ENCODE results near the gene CDH15. TPM values are rescaled to one million over a fixed set of nuclear protein-coding genes. Genes with fewer than 3 reads are reported as not detected.

Gene CDH15
- total RNA-seq, 1 donor from 2014 or later, result 0.18 TPM

DNA sequence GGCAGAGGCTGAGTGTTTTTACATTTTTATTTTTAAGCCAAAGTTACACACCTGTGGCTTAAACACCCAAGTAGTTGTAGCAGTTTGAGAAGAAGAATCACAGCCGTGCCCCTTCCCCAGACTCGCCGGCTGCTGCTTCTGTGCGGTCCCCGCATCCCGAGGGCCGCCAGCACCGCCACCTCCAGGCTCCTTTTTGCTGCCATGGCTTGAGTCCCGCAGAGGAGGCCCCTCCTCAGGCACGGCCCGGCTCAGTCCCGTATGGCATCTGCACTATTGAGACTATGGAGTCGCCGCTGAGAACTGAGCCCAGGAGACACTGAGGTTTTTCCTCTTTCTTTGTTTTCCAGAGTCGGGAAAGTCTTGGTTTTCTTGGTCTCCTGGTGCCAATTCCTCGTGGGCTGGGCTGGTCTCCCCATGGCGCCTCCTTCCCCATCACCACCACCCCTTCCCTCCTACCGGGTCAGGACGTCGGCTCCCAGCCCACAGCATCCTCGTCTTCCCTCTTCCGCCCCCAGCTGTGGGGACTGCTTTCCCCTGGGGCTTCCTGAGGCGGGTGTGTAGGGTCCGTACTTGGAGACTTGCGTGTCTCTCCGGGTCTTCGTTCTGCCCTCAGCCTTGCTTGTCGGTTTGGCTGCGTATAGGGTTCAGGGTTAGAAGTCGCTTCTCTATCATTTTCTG is 32.6 kb upstream of the CDH15 start:
- Mint-ChIP-seq H3K36me3 (ENCODE audit: low read depth, unreplicated experiment) (peaks cover 16% of the 10 kb centered on the region), H3K27ac (ENCODE audit: unreplicated experiment) (no peak overlapping the region), H3K27me3 (ENCODE audit: low read depth, unreplicated experiment) (no peaks in the 10 kb centered on the region), H3K4me1 (ENCODE audit: low read depth, unreplicated experiment) (no peaks in the 10 kb centered on the region), H3K4me3 (ENCODE audit: unreplicated experiment) (no peak overlapping the region), H3K9me3 (ENCODE audit: unreplicated experiment) (no peaks in the 10 kb centered on the region)
- TF ChIP-seq CTCF (IDR thresholded peaks at IDR 0.05; ENCODE audit: insufficient read depth, low read depth, low read length) (no peak), EZH2 (IDR thresholded peaks at IDR 0.05; ENCODE audit: insufficient read depth, low read length) (no peak)
- Histone ChIP-seq H3K9ac (ENCODE audit: low read length) (no peak overlapping the region), H3K4me3 (ENCODE audit: insufficient read depth, low read depth, low read length) (no peak overlapping the region), H3K27me3 (ENCODE audit: insufficient read depth, low read length) (no peaks in the 10 kb centered on the region), H3K79me2 (ENCODE audit: insufficient read depth, low read length) (no peaks in the 10 kb centered on the region), H3K4me1 (ENCODE audit: insufficient read depth, low read length) (no peaks in the 10 kb centered on the region), H3K36me3 (ENCODE audit: insufficient read depth, low read length) (no peaks in the 10 kb centered on the region), H4K20me1 (ENCODE audit: insufficient read depth, low read length) (peaks cover 6% of the 10 kb centered on the region), H2AFZ (ENCODE audit: low read depth, low read length) (no peak overlapping the region), H3K27ac (ENCODE audit: low read depth, low read length) (no peak overlapping the region), H3K9me3 (ENCODE audit: insufficient read depth, low read depth, low read length) (no peaks in the 10 kb centered on the region), H3K4me2 (ENCODE audit: low read length) (no peak overlapping the region)
- DNase-seq (ENCODE audit: low read depth), result no peak
- no peak for FAIRE-seq

GRCh38 chr16:89139907-89140361 is 31.6 kb upstream of the CDH15 start:
- Histone ChIP-seq H3K36me3 (ENCODE audit: insufficient read depth, low read length) (no peaks in the 10 kb centered on the region), H4K20me1 (ENCODE audit: insufficient read depth, low read length) (peaks cover 6% of the 10 kb centered on the region), H3K4me1 (ENCODE audit: insufficient read depth, low read length) (no peaks in the 10 kb centered on the region), H3K79me2 (ENCODE audit: insufficient read depth, low read length) (no peaks in the 10 kb centered on the region), H3K4me3 (ENCODE audit: insufficient read depth, low read depth, low read length) (no peak overlapping the region), H3K9me3 (ENCODE audit: insufficient read depth, low read depth, low read length) (no peaks in the 10 kb centered on the region), H3K27ac (ENCODE audit: low read depth, low read length) (no peak overlapping the region), H3K4me2 (ENCODE audit: low read length) (no peak overlapping the region), H3K9ac (ENCODE audit: low read length) (no peak overlapping the region), H3K27me3 (ENCODE audit: insufficient read depth, low read length) (no peaks in the 10 kb centered on the region), H2AFZ (ENCODE audit: low read depth, low read length) (no peak overlapping the region)
- no peak for DNase-seq (ENCODE audit: low read depth)
- no peak for FAIRE-seq
- Mint-ChIP-seq H3K4me1 (ENCODE audit: low read depth, unreplicated experiment) (no peaks in the 10 kb centered on the region), H3K36me3 (ENCODE audit: low read depth, unreplicated experiment) (peaks cover 9% of the 10 kb centered on the region), H3K9me3 (ENCODE audit: unreplicated experiment) (no peaks in the 10 kb centered on the region), H3K27me3 (ENCODE audit: low read depth, unreplicated experiment) (no peaks in the 10 kb centered on the region), H3K27ac (ENCODE audit: unreplicated experiment) (no peak overlapping the region), H3K4me3 (ENCODE audit: unreplicated experiment) (no peak overlapping the region)
- TF ChIP-seq EZH2 (IDR thresholded peaks at IDR 0.05; ENCODE audit: insufficient read depth, low read length) (no peak), CTCF (IDR thresholded peaks at IDR 0.05; ENCODE audit: insufficient read depth, low read depth, low read length) (no peak)

DNA sequence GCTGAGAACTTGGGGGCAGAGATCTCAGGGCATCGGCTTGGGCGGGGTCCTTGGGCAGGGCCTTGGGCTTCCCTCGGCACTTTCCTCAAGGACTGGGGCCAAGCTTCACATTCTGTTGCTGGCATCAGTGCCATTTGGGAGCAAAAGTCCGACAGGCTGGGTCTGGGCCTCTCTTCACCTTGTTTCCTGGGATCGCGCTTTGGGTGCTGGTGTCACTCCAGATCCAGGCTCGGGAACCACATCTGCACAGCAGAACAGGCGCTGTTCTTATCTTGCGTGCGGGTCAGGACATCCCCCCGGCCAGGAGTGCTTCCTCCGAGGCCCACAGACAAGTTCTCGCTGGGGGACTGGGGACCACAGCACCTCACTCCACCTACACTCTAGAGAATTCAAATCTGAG is 31.1 kb upstream of the CDH15 start:
- Histone ChIP-seq H4K20me1 (ENCODE audit: insufficient read depth, low read length) (peaks cover 6% of the 10 kb centered on the region), H3K79me2 (ENCODE audit: insufficient read depth, low read length) (no peaks in the 10 kb centered on the region), H3K4me1 (ENCODE audit: insufficient read depth, low read length) (no peaks in the 10 kb centered on the region), H3K4me2 (ENCODE audit: low read length) (no peak overlapping the region), H3K27me3 (ENCODE audit: insufficient read depth, low read length) (no peaks in the 10 kb centered on the region), H3K9ac (ENCODE audit: low read length) (no peak overlapping the region), H3K27ac (ENCODE audit: low read depth, low read length) (no peak overlapping the region), H3K36me3 (ENCODE audit: insufficient read depth, low read length) (no peaks in the 10 kb centered on the region), H2AFZ (ENCODE audit: low read depth, low read length) (no peak overlapping the region), H3K4me3 (ENCODE audit: insufficient read depth, low read depth, low read length) (no peak overlapping the region), H3K9me3 (ENCODE audit: insufficient read depth, low read depth, low read length) (no peaks in the 10 kb centered on the region)
- no peak for FAIRE-seq
- Mint-ChIP-seq H3K4me1 (ENCODE audit: low read depth, unreplicated experiment) (no peaks in the 10 kb centered on the region), H3K36me3 (ENCODE audit: low read depth, unreplicated experiment) (peaks cover 8% of the 10 kb centered on the region), H3K27ac (ENCODE audit: unreplicated experiment) (no peak overlapping the region), H3K9me3 (ENCODE audit: unreplicated experiment) (no peaks in the 10 kb centered on the region), H3K27me3 (ENCODE audit: low read depth, unreplicated experiment) (no peaks in the 10 kb centered on the region), H3K4me3 (ENCODE audit: unreplicated experiment) (no peak overlapping the region)
- TF ChIP-seq EZH2 (IDR thresholded peaks at IDR 0.05; ENCODE audit: insufficient read depth, low read length) (no peak), CTCF (IDR thresholded peaks at IDR 0.05; ENCODE audit: insufficient read depth, low read depth, low read length) (no peak)
- no peak for DNase-seq (ENCODE audit: low read depth)

All from astrocyte (in vitro differentiated cells and primary cell).